Large intestine (tissue), 3 donors: ENCODE data around the gene TOP2A. TPM values are rescaled to one million over a fixed set of nuclear protein-coding genes. Genes with fewer than 3 reads are reported as not detected.

Experiments used
- DNase-seq, 2 donors: peaks; one replicate each; pipeline versions ENCODE4 v3.0.0 to v3.0.0-alpha.2; 2013
- H3K27ac ChIP-seq: one replicate; pipeline ENCODE4 v1.5.1; 2013; ENCODE audit warnings: low read length
- H3K27me3 ChIP-seq: 2 replicates; pipeline ENCODE4 v1.6.1; 2013; ENCODE audit warnings: low read length; ENCODE audit not compliant: control insufficient read depth, insufficient read depth
- H3K36me3 ChIP-seq: 2 replicates; pipeline ENCODE4 v1.6.1; 2013; ENCODE audit warnings: low read length; ENCODE audit not compliant: control insufficient read depth, insufficient read depth
- H3K4me1 ChIP-seq: one replicate; pipeline ENCODE4 v1.6.1; 2013; ENCODE audit warnings: low read length; ENCODE audit not compliant: control insufficient read depth, insufficient read depth
- H3K4me3 ChIP-seq: one replicate; pipeline ENCODE4 v1.5.1; 2013; ENCODE audit warnings: low read length
- H3K9me3 ChIP-seq: one replicate; pipeline ENCODE4 v1.6.1; 2013; ENCODE audit warnings: mild to moderate bottlenecking, low read depth, low read length, moderate library complexity; ENCODE audit not compliant: control insufficient read depth
- WGBS: methylation state at CpG from one replicate; pipeline ENCODE4 v1.1.5; 2013; ENCODE audit warnings: low lambda C conversion rate; ENCODE audit not compliant: insufficient coverage; 5-methylcytosine and 5-hydroxymethylcytosine counted together
- polyA plus RNA-seq: library from polyadenylated mRNA; unstranded; fragments of 120-200 nt; gene quantifications from one replicate; pipeline ENCODE4 v1.2.1, GENCODE V29; 2013

TOP2A gene
- polyA plus RNA-seq, 1 donor: 68.4 TPM

DNA sequence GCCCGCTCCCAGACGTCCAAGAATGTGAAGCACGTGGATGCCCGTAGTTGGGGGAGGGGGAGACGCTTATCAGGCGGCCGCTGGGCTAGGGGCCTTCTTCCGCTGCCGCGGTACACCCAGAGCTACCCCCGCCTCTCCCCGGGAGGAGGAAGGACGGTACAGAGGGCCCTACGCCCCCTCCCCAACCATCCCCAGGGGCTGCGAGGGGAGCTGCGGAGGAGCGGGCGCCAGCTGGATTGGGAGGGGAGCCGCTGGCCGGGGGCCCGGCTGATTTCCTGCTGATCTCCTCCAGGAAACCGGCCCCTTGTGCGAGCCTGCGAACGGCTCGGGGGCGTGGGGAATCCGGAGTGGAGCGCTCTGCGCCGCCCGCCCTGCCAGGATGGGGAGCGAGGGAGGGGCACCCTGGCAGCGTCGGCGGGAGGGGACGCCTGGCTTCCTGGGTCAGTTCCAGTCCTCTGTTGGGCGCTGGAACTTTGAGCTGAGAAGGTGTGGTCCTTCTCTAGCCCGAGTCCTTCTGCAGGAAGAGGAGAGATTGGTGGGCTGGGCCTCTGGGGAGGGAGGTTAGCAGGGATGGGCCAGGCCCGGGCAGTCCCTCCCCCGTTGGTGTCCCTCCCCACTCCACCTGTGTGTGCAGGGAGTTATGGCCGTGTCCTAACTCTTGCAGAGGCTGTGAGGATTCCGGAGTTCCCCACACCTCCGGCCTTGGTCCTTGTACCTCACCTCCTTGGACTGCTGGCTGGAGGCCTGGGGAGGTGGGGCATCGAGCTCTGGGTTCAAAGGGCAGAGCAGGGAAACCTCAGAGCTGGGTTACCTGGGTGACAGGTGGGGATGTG lies 72.3 kb downstream of the TOP2A start:
- Histone ChIP-seq H3K4me3 (peak overlapping the region; percentile 82), H3K27ac (peak overlapping the region; percentile 96), H3K36me3 (peaks cover 28% of the 10 kb centered on the region), H3K4me1 (peaks cover 63% of the 10 kb centered on the region), H3K9me3 (no peaks in the 10 kb centered on the region), H3K27me3 (no peaks in the 10 kb centered on the region)
- no CpG with 5 or more reads among the region's 45 CpGs for WGBS
- DNase-seq: peak; percentile 96 to 99

DNA sequence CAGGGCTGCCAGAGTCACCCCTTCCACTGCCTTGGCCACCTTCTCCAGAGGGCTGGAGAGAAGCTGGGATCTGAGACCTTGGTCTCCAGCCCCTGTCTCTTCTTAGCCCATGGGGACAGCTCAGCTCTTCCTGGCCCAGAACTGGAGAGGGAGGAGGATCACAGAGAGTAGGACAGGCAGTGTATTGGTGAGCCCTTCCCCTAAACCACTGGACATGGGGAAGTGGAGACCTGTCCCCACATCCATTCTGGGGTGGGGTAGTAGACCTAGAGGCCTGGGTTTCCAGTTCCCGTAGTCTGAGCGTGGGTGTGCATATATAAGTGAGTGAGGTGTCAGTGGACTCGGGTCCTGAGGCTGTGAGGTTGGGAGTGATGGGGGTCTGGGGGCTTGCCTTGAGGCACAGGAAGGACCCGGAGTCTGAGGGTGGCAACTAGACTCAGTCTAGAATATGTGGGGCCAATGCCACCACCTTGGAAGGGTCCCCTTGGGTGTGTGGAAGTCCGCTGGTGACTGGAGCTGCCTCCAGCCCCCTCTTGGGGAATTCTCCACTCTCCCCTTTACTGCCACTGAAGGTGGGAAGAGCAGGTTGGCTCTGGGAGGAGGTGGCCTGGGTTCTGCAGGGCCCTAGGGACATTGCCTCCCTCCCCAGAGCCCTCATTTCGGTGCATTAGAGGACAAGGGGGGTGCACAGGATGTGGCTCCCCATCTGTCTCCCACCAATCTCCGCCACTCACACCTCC lies 73.1 kb downstream of the TOP2A start:
- Histone ChIP-seq H3K36me3 (peaks cover 27% of the 10 kb centered on the region), H3K9me3 (no peaks in the 10 kb centered on the region), H3K4me1 (peaks cover 57% of the 10 kb centered on the region), H3K4me3 (peak overlapping the region; percentile 82), H3K27ac (peak overlapping the region; percentile 96), H3K27me3 (no peaks in the 10 kb centered on the region)
- WGBS: no CpG with 5 or more reads among the region's 7 CpGs
- DNase-seq: no peak

DNA sequence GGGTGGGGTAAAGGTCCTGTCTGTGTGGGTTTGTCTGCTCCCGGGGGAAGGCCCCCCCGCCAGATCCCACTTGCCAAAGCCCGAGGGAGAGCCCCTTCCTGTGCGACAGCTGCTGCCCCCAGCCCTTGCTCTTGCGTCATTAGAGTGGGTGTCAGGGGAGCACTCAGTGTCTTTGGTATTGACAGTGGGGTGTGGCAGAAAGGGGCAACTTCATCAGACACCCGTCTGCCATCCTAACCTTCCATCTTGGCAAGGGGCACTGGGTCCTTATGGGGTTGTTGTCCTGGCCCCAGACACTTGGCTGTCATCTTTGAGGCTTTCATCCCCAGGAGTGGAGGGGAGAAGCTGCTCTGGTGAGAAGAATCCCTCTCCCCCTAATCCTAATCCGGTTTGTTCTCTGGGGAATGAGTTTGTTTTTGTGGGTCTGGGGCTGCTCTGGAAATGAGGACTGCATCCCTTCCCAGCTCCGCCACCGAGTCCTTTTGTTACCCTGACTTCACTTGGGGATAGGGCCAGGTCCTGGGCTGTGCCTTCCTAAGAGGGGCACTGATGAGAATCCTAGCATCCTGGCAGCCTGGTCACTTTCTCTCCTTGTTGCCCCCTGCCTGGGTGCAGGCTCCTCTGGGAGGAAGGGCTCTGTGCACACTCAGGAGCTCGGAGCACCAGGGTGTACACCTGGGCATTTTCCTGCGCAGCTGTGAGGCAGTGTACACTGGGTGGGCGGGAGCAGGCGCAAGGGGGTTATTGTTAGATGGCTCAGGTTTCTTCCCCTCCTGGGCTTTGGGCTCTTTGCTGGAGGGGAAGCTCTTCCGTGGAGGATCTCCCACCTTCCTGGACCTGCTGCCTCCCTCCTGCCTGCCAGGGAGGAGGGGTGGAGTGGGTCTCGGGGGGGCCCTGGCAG lies 74.2 kb downstream of the TOP2A start:
- peaks cover 46% of the 10 kb centered on the region for H3K4me1 ChIP-seq
- no peaks in the 10 kb centered on the region for H3K9me3 ChIP-seq
- peak in 1 of 2 donors; percentile 66 for DNase-seq
- no CpG with 5 or more reads among the region's 15 CpGs for WGBS
- H3K27me3 ChIP-seq: no peaks in the 10 kb centered on the region
- peak overlapping the region; percentile 96 for H3K27ac ChIP-seq
- peaks cover 17% of the 10 kb centered on the region for H3K36me3 ChIP-seq
- peak overlapping the region; percentile 82 for H3K4me3 ChIP-seq

DNA sequence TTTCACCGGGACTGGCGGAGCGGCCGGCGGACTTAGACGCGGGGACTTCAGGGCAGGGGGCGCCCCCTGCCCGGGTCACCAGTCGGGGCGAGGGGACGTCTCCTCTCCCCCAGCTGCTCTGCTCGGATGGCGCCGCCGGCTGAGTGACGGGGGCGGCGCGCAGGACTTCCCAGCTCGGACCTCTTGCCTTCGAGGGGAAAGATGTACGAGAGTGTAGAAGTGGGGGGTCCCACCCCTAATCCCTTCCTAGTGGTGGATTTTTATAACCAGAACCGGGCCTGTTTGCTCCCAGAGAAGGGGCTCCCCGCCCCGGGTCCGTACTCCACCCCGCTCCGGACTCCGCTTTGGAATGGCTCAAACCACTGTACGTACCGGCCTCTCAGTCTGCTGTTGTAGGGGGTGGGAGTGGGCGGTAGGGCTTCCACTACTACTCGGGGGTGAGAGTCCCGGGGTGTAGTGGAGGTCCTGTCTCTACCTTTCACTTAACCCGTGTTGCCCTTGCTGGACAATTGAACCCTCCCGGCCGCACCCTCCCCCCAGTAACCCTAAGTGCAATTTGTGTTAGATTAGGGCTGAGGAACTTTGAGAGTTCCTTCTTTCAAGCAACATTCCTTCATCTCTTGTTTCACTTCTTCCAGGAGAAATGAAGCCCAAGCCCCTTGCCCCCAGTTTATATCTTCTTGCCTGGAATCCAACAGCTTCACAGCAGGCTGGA lies 75.0 kb downstream of the TOP2A start:
- WGBS: no CpG with 5 or more reads among the region's 38 CpGs
- Histone ChIP-seq H3K36me3 (peaks cover 16% of the 10 kb centered on the region), H3K27ac (peak overlapping the region; percentile 96), H3K27me3 (no peaks in the 10 kb centered on the region), H3K4me1 (peaks cover 38% of the 10 kb centered on the region), H3K4me3 (peak overlapping the region; percentile 82), H3K9me3 (no peaks in the 10 kb centered on the region)
- DNase-seq: peak in 1 of 2 donors; percentile 32

DNA sequence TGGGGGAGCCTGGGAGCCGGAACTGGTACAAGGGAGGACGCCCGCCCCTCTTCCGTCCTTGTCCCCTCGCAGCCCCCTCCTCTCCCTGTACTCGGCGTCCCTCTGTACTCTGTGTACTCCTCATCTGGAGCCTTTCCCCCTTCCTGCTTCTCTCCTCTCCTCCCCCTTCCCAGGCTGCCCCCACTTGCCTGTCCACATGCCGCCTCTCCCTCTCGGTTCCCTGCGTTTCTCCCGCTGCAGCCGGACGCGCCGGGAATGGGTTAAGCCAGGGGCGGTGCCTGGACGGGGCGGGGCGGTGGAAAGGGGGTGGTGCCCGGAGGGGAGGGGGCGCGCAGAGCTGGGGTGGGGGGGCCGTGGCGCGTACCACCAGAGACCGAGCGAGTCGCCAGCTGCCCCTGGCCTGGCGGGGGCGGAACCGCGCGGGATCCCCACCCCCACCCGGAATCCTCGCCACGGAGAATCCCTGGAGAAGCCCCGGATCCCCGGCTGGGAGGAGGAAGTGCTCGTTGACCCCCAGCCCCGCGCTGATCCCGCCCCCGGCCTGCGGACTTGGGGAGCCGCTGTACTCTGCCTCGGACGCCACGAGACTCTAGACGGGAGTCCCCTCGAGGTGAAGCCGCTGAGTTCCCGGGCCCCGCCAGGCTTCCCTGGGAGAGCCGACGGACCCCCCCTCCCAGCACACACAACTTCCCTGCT lies 75.7 kb downstream of the TOP2A start:
- H3K4me1 ChIP-seq: peaks cover 30% of the 10 kb centered on the region
- peaks cover 18% of the 10 kb centered on the region for H3K36me3 ChIP-seq
- DNase-seq: peak; percentile 75 to 90
- WGBS: 0% methylated on average over 1 of the region's 55 CpGs
- no peaks in the 10 kb centered on the region for H3K27me3 ChIP-seq
- no peaks in the 10 kb centered on the region for H3K9me3 ChIP-seq
- peak overlapping the region; percentile 82 for H3K4me3 ChIP-seq
- peak overlapping the region; percentile 96 for H3K27ac ChIP-seq

DNA sequence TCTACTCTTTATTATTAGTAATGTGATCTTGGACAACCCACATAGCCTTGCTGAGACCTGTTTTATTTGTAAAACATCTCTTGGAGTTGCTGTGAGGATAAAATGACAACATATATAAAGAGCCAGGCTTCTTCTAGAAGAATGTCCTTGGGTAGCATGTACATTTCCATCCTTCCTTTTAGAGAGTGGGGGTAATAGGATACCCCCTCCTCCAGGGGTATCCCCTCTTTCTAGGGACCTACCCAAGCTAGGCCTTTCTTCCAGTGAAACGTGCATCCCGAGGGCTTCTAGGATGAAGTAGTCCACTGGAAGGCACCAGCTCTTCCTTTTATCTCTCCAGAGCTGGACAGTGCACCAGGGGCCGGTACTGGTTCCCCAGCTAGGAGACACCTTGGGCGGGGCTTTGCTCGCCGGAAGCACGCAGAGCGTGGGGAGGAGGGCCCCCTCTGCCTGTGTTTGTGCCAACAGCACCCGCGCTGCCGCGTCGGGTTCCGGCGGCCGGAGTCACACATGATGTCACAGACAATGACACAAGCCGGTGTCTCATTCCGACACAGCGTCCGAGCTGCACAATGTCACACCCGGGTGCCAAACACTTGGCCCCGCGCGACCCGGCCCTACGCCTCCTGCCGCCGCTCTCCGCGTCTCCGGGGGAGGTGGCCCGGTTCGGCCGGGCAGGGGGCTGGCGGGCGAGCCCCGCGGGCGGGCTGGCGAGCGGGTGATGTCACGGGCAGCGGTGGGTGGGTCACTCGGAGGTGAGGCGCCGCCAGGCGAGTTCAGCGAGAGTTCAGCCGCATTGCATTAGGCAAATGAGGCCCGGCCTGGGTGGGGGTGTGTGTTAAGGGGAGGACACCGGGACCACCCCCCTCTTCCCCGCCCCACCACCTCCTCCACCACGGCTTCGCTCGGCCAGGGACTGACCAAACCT lies 76.6 kb downstream of the TOP2A start:
- Histone ChIP-seq H3K4me3 (peak overlapping the region; percentile 82), H3K9me3 (no peaks in the 10 kb centered on the region), H3K4me1 (peaks cover 23% of the 10 kb centered on the region), H3K27me3 (no peaks in the 10 kb centered on the region), H3K36me3 (peaks cover 18% of the 10 kb centered on the region), H3K27ac (peak overlapping the region; percentile 96)
- WGBS: no CpG with 5 or more reads among the region's 55 CpGs
- DNase-seq: peak; percentile 90 to 91

DNA sequence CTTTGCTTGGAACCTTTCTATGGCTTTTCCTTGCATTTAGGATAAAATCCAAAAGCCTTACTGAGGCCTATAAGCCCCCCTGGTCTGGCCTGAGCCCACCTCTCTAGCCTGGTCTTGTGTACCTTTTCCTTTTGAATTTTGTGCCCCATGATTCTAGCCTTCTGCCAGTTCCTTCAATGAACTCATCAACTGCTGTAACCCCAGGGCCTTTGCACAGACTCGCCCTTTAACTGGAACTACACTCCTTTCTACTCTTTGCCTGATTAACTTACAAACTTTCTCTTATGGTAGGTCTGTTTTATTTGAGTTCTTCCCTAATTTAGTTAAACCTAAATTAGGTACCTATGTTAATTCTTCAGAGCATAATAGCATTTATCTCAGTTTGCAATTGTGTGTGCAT lies 77.4 kb downstream of the TOP2A start:
- H3K4me1 ChIP-seq: peaks cover 19% of the 10 kb centered on the region
- no peaks in the 10 kb centered on the region for H3K9me3 ChIP-seq

DNA sequence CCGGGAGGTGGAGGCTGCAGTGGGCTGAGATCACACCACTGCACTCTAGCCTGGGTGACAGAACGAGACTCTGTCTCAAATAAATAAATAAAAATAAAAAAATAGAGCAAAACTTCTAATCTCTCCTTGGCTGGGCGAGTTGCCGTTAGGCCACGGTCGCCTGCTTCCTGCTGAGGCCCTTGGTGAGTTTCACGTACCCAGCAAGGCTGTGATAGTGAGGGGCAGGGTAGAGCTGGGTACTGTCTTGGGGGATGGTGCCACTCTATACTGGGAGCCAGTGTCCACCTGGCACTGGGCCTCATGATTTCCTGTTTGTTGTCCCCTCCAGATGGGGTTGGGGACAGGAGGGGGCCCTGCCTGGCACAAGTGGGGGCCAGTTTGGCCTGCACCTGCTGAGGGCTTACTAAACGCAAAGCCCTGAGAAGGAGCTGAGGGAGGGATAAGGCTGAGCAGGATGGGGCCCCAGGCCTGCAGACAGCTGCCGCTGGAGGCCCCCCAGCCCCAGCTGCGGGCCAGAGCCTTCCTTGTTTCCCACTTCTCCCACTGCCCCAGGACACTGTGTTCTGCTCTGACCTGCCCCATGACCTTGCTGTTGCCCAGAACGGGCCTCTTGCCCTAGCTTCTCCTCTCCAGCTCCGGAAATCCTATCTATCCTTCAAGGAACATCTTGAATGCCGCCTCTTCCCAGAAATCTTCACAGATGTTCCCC lies 78.6 kb downstream of the TOP2A start:
- Histone ChIP-seq H3K27ac (no peak overlapping the region), H3K36me3 (peaks cover 18% of the 10 kb centered on the region), H3K27me3 (no peaks in the 10 kb centered on the region), H3K9me3 (no peaks in the 10 kb centered on the region), H3K4me3 (no peak overlapping the region), H3K4me1 (peaks cover 18% of the 10 kb centered on the region)
- DNase-seq: no peak
- 76% methylated on average over 5 of the region's 13 CpGs for WGBS

More for the DNA sequence above, 77.4 kb downstream of the TOP2A start:
- H3K27ac ChIP-seq: peak overlapping the region; percentile 96
- H3K27me3 ChIP-seq: no peaks in the 10 kb centered on the region
- DNase-seq: no peak
- H3K4me3 ChIP-seq: no peak overlapping the region
- no CpG with 5 or more reads among the region's 1 CpG for WGBS
- peaks cover 18% of the 10 kb centered on the region for H3K36me3 ChIP-seq
